ENCODE results near the gene LIN9. TPM values are rescaled to one million over a fixed set of nuclear protein-coding genes. Genes with fewer than 3 reads are reported as not detected.
"Not testable (repeated sequence)": the region's sequence is repeated elsewhere in the genome, so short reads cannot be mapped to it uniquely, and the experiment has no call there.

Gene LIN9
- total RNA-seq, 1 donor from 2014 or later, result 4.6 TPM

DNA sequence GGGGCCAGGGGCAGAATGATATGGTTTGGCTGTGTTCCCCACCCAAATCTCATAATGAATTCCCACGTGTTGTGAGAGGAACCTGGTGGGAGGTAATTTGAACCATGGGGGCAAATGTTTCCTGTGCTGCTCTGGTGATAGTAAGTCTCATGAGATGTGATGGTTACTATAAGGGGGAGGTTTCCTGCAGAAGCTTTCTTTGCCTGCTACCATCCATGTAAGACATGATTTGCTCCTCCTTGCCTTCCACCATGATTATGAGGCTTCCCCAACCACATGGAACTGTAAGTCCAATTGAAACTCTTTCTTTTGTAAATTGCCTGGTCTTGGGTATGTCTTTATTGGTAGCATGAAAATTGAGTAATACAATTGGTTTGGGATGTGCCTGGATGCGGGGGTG, 33.7 kb upstream of the LIN9 start:
- TF ChIP-seq, protein P1, sequence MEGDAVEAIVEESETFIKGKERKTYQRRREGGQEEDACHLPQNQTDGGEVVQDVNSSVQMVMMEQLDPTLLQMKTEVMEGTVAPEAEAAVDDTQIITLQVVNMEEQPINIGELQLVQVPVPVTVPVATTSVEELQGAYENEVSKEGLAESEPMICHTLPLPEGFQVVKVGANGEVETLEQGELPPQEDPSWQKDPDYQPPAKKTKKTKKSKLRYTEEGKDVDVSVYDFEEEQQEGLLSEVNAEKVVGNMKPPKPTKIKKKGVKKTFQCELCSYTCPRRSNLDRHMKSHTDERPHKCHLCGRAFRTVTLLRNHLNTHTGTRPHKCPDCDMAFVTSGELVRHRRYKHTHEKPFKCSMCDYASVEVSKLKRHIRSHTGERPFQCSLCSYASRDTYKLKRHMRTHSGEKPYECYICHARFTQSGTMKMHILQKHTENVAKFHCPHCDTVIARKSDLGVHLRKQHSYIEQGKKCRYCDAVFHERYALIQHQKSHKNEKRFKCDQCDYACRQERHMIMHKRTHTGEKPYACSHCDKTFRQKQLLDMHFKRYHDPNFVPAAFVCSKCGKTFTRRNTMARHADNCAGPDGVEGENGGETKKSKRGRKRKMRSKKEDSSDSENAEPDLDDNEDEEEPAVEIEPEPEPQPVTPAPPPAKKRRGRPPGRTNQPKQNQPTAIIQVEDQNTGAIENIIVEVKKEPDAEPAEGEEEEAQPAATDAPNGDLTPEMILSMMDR (IDR thresholded peaks at IDR 0.05; ENCODE audit: insufficient read depth, low read length, poor library complexity, severe bottlenecking), result no peak
- no peaks in the 10 kb centered on the region for H3K27me3 ChIP-seq (ENCODE audit: control insufficient read depth, insufficient read depth, low read length)
- H3K4me3 ChIP-seq (ENCODE audit: low read depth, low read length), result no peak overlapping the region
- no peak for DNase-seq (ENCODE audit: low read depth)
- no peaks in the 10 kb centered on the region for H3K36me3 ChIP-seq (ENCODE audit: control insufficient read depth, insufficient read depth, low read length)

DNA sequence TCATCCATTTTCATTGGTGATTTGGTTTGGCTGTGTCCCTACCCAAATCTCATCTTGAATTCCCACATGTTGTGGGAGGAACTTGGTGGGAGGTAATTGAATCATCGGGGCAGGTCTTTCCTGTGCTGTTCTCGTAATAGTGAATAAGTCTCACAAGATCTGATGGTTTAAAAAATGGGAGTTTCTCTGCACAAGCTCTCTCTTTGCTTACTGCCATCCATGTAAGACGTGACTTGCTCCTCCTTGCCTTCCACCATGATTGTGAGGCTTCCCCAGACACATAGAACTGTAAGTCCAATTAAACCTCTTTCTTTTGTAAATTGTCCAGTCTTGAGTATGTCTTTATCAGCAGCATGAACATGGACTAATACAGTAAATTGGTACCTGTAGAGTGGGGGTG, 31.1 kb upstream of the LIN9 start:
- not testable (repeated sequence) for H3K4me3 ChIP-seq (ENCODE audit: low read depth, low read length); H3K36me3 ChIP-seq (ENCODE audit: control insufficient read depth, insufficient read depth, low read length); DNase-seq (ENCODE audit: low read depth); H3K27me3 ChIP-seq (ENCODE audit: control insufficient read depth, insufficient read depth, low read length)

DNA sequence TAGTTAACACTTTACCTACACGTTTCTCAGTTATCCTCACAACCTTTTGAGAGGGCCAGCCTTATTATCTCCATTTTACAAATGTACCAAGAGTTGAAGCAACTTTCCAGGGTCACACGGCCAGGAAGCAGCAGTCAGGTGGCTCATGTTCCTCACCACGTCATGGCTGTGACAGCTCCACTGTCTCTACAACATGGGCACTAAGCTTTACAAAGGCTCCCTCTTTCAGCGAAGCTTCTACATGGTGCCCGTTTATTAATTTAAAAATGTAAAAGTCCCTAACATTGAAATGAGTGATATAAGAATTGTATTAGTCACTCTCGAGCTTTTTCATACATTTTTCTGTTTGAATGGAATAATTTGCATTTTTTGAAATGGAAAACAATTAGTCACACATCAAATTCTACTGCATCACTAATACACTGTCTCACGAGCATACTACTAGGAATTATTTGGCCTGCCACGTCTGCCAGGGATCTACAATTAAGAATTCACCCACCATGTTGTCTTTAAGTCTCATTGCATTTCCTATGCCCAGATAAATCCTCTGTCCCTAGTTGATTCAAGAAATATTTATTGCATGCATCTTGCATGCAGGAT, 28.4 kb upstream of the LIN9 start:
- TF ChIP-seq, protein P1 (IDR thresholded peaks at IDR 0.05; ENCODE audit: insufficient read depth, low read length, poor library complexity, severe bottlenecking), result no peak
- no peak for DNase-seq (ENCODE audit: low read depth)
- H3K4me3 ChIP-seq (ENCODE audit: low read depth, low read length), result no peak overlapping the region
- H3K27me3 ChIP-seq (ENCODE audit: control insufficient read depth, insufficient read depth, low read length), result no peaks in the 10 kb centered on the region
- H3K36me3 ChIP-seq (ENCODE audit: control insufficient read depth, insufficient read depth, low read length), result no peaks in the 10 kb centered on the region

DNA sequence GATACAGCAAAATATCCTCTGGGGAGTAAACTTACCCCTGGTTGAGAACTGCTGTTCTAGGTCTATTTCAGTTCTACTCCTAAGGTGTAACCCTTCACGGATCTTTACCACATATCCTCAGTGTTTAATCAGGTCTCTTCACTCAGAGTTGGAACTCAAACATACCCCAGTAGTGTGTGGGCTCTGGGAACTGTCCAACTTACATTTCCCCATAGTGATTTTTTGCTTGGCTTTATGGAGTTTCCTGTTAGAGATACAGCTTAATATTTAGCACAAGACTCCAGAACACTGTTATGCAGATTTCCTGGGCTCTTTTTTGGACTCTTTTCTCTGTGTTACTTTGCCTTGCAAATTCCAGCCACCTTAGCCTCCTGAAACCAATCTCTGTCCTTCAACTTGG, 26.7 kb upstream of the LIN9 start:
- no peaks in the 10 kb centered on the region for H3K36me3 ChIP-seq (ENCODE audit: control insufficient read depth, insufficient read depth, low read length)
- no peak overlapping the region for H3K4me3 ChIP-seq (ENCODE audit: low read depth, low read length)
- TF ChIP-seq, protein P1 (IDR thresholded peaks at IDR 0.05; ENCODE audit: insufficient read depth, low read length, poor library complexity, severe bottlenecking), result no peak
- no peaks in the 10 kb centered on the region for H3K27me3 ChIP-seq (ENCODE audit: control insufficient read depth, insufficient read depth, low read length)
- no peak for DNase-seq (ENCODE audit: low read depth)

DNA sequence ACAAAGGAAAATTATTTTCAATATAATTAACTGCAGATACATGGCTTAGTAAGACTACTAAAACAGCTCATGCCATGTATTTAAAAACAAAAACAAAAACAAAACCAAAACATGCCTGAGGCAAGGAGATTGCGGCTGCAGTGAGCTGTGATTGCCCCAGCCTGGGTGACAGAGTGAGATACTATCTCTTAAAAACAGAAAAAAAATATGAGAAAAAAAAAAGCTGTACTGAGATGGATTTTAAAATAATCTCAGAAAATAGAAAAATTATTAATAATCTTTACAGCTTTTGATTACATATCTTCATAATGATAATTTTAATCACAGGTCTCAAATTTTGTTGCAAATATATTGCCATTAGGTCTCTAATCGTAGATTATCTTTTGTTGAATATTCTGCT, 24.0 kb upstream of the LIN9 start:
- Histone ChIP-seq H3K4me3 (ENCODE audit: low read depth, low read length) (no peak overlapping the region), H3K27me3 (ENCODE audit: control insufficient read depth, insufficient read depth, low read length) (no peaks in the 10 kb centered on the region), H3K36me3 (ENCODE audit: control insufficient read depth, insufficient read depth, low read length) (no peaks in the 10 kb centered on the region)
- TF ChIP-seq, protein P1 (IDR thresholded peaks at IDR 0.05; ENCODE audit: insufficient read depth, low read length, poor library complexity, severe bottlenecking), result no peak
- DNase-seq (ENCODE audit: low read depth), result no peak

DNA sequence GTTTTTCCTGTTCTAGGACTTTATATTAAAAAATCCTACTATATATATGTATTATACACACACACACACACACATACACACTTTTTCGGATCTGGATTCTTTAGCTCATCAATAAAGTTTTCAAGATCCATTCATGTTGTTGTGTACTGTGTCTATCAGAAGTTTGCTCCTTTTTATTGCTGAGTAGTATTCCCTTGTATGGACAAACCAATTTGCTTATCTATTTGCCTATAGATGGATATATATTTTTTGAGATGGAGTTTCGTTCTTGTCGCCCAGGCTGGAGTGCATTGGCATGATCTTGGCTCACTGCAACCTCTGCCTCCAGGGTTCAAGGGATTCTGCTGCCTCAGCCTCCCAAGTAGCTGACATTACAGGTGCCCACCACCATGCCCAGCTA, 20.3 kb upstream of the LIN9 start:
- no peak overlapping the region for H3K4me3 ChIP-seq (ENCODE audit: low read depth, low read length)
- no peaks in the 10 kb centered on the region for H3K27me3 ChIP-seq (ENCODE audit: control insufficient read depth, insufficient read depth, low read length)
- H3K36me3 ChIP-seq (ENCODE audit: control insufficient read depth, insufficient read depth, low read length), result no peaks in the 10 kb centered on the region
- DNase-seq (ENCODE audit: low read depth), result no peak
- TF ChIP-seq, protein P1 (IDR thresholded peaks at IDR 0.05; ENCODE audit: insufficient read depth, low read length, poor library complexity, severe bottlenecking), result no peak
